ENCODE data around the gene SMAD6. TPM values are rescaled to one million over a fixed set of nuclear protein-coding genes. Genes with fewer than 3 reads are reported as not detected.

SMAD6 gene
- total RNA-seq, 1 experiment from 2014 or later = 6.6 TPM

DNA sequence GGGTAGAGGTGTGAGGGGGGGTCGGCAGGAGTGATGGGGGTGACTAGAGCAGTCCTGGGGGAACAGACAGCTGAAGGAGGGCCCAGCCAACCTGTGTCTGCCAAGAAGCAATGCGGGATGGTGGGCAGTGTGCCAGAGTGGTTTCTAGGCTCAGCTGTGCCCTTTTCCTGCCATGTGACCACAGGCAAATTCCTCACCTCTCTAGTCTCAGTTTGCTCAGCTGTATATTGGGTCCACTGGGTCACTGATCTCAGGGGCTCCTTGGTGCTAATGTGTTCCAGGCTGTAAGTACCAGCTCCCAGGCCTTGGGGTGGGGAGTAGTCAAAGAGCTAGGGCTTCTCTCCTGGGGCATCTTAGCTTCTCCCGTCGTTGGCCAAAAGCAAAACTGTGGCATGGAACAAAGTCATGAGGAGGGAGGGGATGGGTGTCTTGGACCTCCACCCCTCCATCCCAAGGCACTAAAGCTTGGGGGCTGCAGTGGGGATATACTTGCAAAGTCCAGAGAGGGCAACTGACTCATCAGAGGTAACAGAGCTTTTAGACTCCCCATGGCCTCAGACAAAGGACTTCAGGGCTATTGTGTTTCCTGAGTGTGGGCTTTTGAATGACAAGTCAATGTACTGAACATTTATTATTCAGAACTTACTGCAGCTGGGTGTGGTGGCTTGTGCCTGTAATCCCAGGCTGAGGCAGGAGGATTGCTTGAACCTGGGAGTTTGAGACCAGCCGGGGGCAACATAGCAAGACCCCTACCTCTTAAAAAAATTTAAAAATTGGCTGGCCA lies 20.9 kb downstream of the SMAD6 start:
- peak overlapping the region; percentile 52; the same call in 1 of the 2 replicates for H3K27ac ChIP-seq (ENCODE audit: low read depth, low read length)
- H3K79me2 ChIP-seq (ENCODE audit: insufficient read depth, low read length) = no peaks in the 10 kb centered on the region
- no peaks in the 10 kb centered on the region for H3K36me3 ChIP-seq (ENCODE audit: control insufficient read depth in 1 of 2, insufficient read depth in 2 of 2, low read length in 2 of 2)
- H3K4me2 ChIP-seq (ENCODE audit: low read length) = peak overlapping the region; percentile 72
- H3K9me2 ChIP-seq (ENCODE audit: insufficient read depth) = no peaks in the 10 kb centered on the region
- H3K4me3 ChIP-seq (replicated peaks in 1 of 2; ENCODE audit: low read depth in 1 of 2, low read length in 2 of 2) = peak overlapping the region in 1 of 2 experiments; percentile 6; a peak in 1 of 4 replicates
- no peaks in the 10 kb centered on the region for H3K27me3 ChIP-seq (ENCODE audit: insufficient read depth, low read length)
- RAD21 ChIA-PET (ENCODE audit: low non-redundant PET in 1 of 2, low total read pairs in 2 of 2, uncharacterized antibody in 2 of 2, unreplicated experiment in 2 of 2) = no interaction called here
- CTCF ChIA-PET = no interaction called here
- ATAC-seq = no peak
- no peaks in the 10 kb centered on the region for H3K9me3 ChIP-seq (ENCODE audit: control insufficient read depth in 1 of 2, insufficient read depth in 1 of 2, low read depth in 1 of 2, low read length in 2 of 2)
- POLR2A ChIA-PET = interaction anchor here (0.7 kb wide), 1 partner anchor 16 kb away, joined by 3 read pairs; no protein-coding TSS in a partner anchor
- H3K4me1 ChIP-seq (ENCODE audit: control insufficient read depth in 1 of 2, insufficient read depth in 2 of 2, low read length in 2 of 2) = peaks cover 83 to 87% of the 10 kb centered on the region in 2 experiments
- H3K9ac ChIP-seq (ENCODE audit: low read length) = no peak overlapping the region
- BruUV-seq (replicated peaks) = no TSS peak
- no peak for DNase-seq (ENCODE audit: low read depth, low spot score)
- H4K20me1 ChIP-seq (ENCODE audit: insufficient read depth) = no peaks in the 10 kb centered on the region
- H2AFZ ChIP-seq (ENCODE audit: low read depth, low read length, poor library complexity, severe bottlenecking) = no peak overlapping the region
- intact Hi-C loops (cut with micrococcal nuclease) = no loop called here
- TF ChIP-seq JUND (IDR thresholded peaks at IDR 0.05) = no peak

DNA sequence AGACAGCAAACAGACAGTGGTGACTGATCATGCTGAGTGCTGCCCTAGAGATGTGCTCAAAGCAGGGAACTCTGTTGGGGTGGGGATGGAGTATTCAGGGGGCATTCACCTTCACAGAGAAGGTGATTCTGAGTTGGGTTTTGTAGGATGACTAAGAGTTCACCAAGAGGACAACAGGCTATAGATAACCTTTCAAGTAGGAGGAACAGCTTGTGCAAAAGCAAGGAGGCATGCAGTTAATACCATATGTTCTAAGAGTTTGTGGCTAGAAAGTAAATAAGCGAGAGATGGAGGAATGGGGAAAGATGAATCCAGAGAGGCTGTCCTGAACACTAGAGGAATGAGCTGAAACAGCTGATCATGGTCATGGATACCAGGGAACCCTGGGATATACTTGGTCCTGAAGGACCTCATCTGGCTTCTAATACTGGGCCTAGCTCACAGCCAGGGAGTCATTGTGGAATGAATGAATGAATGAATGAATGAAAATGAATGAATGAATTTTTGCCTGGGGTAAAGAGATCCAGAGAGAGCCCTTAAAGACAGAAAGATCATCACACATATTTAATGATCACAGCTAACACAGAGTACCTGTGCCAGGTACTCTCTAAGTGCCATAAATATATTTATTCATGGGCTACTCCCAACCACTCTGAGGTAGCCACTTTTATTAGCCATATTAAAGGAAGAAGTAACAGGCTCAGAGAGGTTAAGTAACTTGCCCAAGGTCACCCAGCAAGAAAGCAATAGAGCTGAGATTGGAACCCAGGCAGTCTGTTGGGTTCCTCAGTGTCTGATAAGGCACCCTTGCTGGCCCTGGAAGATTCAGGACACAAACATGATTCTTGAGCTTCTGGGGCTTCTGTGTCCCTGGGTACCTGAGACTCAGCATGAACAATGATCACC lies 22.0 kb downstream of the SMAD6 start:
- ChIA-PET RAD21 (ENCODE audit: low non-redundant PET in 1 of 2, low total read pairs in 2 of 2, uncharacterized antibody in 2 of 2, unreplicated experiment in 2 of 2) (no interaction called here), POLR2A (no interaction called here), CTCF (interaction anchor here (1.1 kb wide), 1 partner anchor 38 kb away, joined by 3 read pairs; no protein-coding TSS in a partner anchor)
- no peaks in the 10 kb centered on the region for H3K36me3 ChIP-seq (ENCODE audit: control insufficient read depth in 1 of 2, insufficient read depth in 2 of 2, low read length in 2 of 2)
- H3K9ac ChIP-seq (ENCODE audit: low read length) = no peak overlapping the region
- no peaks in the 10 kb centered on the region for H4K20me1 ChIP-seq (ENCODE audit: insufficient read depth)
- BruUV-seq (replicated peaks) = no TSS peak
- no peak overlapping the region for H2AFZ ChIP-seq (ENCODE audit: low read depth, low read length, poor library complexity, severe bottlenecking)
- intact Hi-C loops (cut with micrococcal nuclease) = no loop called here
- H3K27me3 ChIP-seq (ENCODE audit: insufficient read depth, low read length) = no peaks in the 10 kb centered on the region
- no peaks in the 10 kb centered on the region for H3K9me3 ChIP-seq (ENCODE audit: control insufficient read depth in 1 of 2, insufficient read depth in 1 of 2, low read depth in 1 of 2, low read length in 2 of 2)
- DNase-seq (ENCODE audit: low read depth, low spot score) (peak; percentile 62), ATAC-seq (peak; percentile 78)
- H3K9me2 ChIP-seq (ENCODE audit: insufficient read depth) = no peaks in the 10 kb centered on the region
- peak overlapping the region; percentile 72 for H3K4me2 ChIP-seq (ENCODE audit: low read length)
- no peaks in the 10 kb centered on the region for H3K79me2 ChIP-seq (ENCODE audit: insufficient read depth, low read length)
- H3K4me1 ChIP-seq (ENCODE audit: control insufficient read depth in 1 of 2, insufficient read depth in 2 of 2, low read length in 2 of 2) = peaks cover 71 to 76% of the 10 kb centered on the region in 2 experiments
- H3K27ac ChIP-seq (ENCODE audit: low read depth, low read length) = peak overlapping the region; percentile 52; the same call in 1 of the 2 replicates
- peak overlapping the region in 1 of 2 experiments; percentile 6; a peak in 2 of 4 replicates for H3K4me3 ChIP-seq (replicated peaks in 1 of 2; ENCODE audit: low read depth in 1 of 2, low read length in 2 of 2)
- TF ChIP-seq, protein P1, sequence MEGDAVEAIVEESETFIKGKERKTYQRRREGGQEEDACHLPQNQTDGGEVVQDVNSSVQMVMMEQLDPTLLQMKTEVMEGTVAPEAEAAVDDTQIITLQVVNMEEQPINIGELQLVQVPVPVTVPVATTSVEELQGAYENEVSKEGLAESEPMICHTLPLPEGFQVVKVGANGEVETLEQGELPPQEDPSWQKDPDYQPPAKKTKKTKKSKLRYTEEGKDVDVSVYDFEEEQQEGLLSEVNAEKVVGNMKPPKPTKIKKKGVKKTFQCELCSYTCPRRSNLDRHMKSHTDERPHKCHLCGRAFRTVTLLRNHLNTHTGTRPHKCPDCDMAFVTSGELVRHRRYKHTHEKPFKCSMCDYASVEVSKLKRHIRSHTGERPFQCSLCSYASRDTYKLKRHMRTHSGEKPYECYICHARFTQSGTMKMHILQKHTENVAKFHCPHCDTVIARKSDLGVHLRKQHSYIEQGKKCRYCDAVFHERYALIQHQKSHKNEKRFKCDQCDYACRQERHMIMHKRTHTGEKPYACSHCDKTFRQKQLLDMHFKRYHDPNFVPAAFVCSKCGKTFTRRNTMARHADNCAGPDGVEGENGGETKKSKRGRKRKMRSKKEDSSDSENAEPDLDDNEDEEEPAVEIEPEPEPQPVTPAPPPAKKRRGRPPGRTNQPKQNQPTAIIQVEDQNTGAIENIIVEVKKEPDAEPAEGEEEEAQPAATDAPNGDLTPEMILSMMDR (IDR thresholded peaks at IDR 0.05 in 2 of 3, conservative IDR thresholded peaks at IDR 0.05 in 1 of 3; ENCODE audit: borderline replicate concordance in 1 of 3, insufficient read depth in 1 of 3, low read depth in 2 of 3, low read length in 2 of 3) = no peak
- no peak for TF ChIP-seq SRF (IDR thresholded peaks at IDR 0.05; ENCODE audit: low read depth)
- no peak for TF ChIP-seq EZH2 (IDR thresholded peaks at IDR 0.05)
- TF ChIP-seq ZFX (IDR thresholded peaks at IDR 0.05) = no peak
- TF ChIP-seq CBX3 (IDR thresholded peaks at IDR 0.05; ENCODE audit: low read depth) = peak; percentile 27; the same call in 1 of the 2 replicates
- no peak for TF ChIP-seq ZNF274 (IDR thresholded peaks at IDR 0.05; ENCODE audit: low read depth, low read length)
- TF ChIP-seq, protein P2, sequence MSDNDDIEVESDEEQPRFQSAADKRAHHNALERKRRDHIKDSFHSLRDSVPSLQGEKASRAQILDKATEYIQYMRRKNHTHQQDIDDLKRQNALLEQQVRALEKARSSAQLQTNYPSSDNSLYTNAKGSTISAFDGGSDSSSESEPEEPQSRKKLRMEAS (IDR thresholded peaks at IDR 0.05) = peak; percentile 28; the same call in 1 of the 2 replicates
- TF ChIP-seq TCF7L2 (IDR thresholded peaks at IDR 0.05; ENCODE audit: borderline replicate concordance, extremely low read depth, insufficient read depth, insufficient read length) = no peak
- peak; percentile 48; the same call in 1 of the 2 replicates for TF ChIP-seq SP1 (IDR thresholded peaks at IDR 0.05; ENCODE audit: low read depth)
- TF ChIP-seq POLR2A (IDR thresholded peaks at IDR 0.05; ENCODE audit: borderline replicate concordance, extremely low read depth, insufficient read depth, insufficient read length) = no peak
- TF ChIP-seq JUND (IDR thresholded peaks at IDR 0.05) = peak; percentile 31; the same call in 1 of the 2 replicates

Data from HCT116 (cell line).